Common myeloid progenitor, CD34-positive (primary cell): ENCODE measurements around the gene FAM167B.

Experiments
- CTCF ChIA-PET: fragments of 350-600 bp; sonication (Branson Sonifier 250); formaldehyde crosslinking; loops from one replicate; lab custom pipeline; 2021; ENCODE audit warnings: antibody characterized with exemption; lab: Charles Lee
- POLR2A ChIA-PET: fragments of 350-600 bp; sonication (Branson Sonifier 250); formaldehyde crosslinking; loops from one replicate; lab custom pipeline; 2021; ENCODE audit warnings: antibody characterized with exemption; lab: Charles Lee
- DNase-seq, 3 donors: peaks; one replicate each; pipeline versions ENCODE4 v3.0.0 to v3.0.0-alpha.2; 2013
- H3K27ac ChIP-seq, 2 experiments: 1 replicate in 1 of 2; 2 replicates in 1 of 2; pipeline ENCODE4 v1.7.0; 2013; ENCODE audit warnings: inconsistent platforms in 2 of 2, low read length in 2 of 2, mild to moderate bottlenecking in 2 of 2, low read depth in 1 of 2, moderate library complexity in 1 of 2; ENCODE audit not compliant: severe bottlenecking in 2 of 2, insufficient read depth in 1 of 2, poor library complexity in 1 of 2
- H3K27me3 ChIP-seq, 5 experiments: replicated peaks in 2 of 5; 1 replicate in 3 of 5; 2 replicates in 2 of 5; pipeline versions ENCODE4 v1.6.1 to v1.7.0; 2013; ENCODE audit warnings: low read length in 4 of 5, mild to moderate bottlenecking in 2 of 5, moderate library complexity in 2 of 5, inconsistent platforms in 1 of 5; ENCODE audit not compliant: insufficient read depth in 5 of 5, control insufficient read depth in 4 of 5
- H3K36me3 ChIP-seq, 4 experiments: 1 replicate in 2 of 4; 2 replicates in 2 of 4; pipeline versions ENCODE4 v1.6.1 to v1.7.0; 2013; ENCODE audit warnings: low read length in 3 of 4, control low read depth in 1 of 4, mild to moderate bottlenecking in 1 of 4; ENCODE audit not compliant: control insufficient read depth in 4 of 4, insufficient read depth in 4 of 4
- H3K4me1 ChIP-seq, 4 experiments: 1 replicate in 3 of 4; 2 replicates in 1 of 4; pipeline versions ENCODE4 v1.6.1 to v1.7.1; 2013; ENCODE audit warnings: low read length in 3 of 4, mild to moderate bottlenecking in 3 of 4, control low read depth in 1 of 4, inconsistent platforms in 1 of 4, moderate library complexity in 1 of 4; ENCODE audit not compliant: control insufficient read depth in 4 of 4, insufficient read depth in 4 of 4; ENCODE audit errors: control extremely low read depth in 1 of 4
- H3K4me3 ChIP-seq, 7 experiments: 1 replicate in 4 of 7; 2 replicates in 3 of 7; pipeline versions ENCODE4 v1.5.1 to v1.7.0; 2013; ENCODE audit warnings: mild to moderate bottlenecking in 7 of 7, low read length in 6 of 7, moderate library complexity in 6 of 7, inconsistent platforms in 2 of 7, low read depth in 2 of 7, control low read depth in 1 of 7; ENCODE audit not compliant: insufficient read depth in 4 of 7, control insufficient read depth in 1 of 7; ENCODE audit errors: extremely low read depth in 1 of 7
- H3K9me3 ChIP-seq, 5 experiments: 1 replicate in 4 of 5; 2 replicates in 1 of 5; pipeline versions ENCODE4 v1.6.1 to v1.7.1; 2013; ENCODE audit warnings: low read length in 4 of 5, mild to moderate bottlenecking in 2 of 5, inconsistent platforms in 1 of 5, low read depth in 1 of 5, moderate library complexity in 1 of 5; ENCODE audit not compliant: control insufficient read depth in 4 of 5, insufficient read depth in 2 of 5; ENCODE audit errors: control extremely low read depth in 1 of 5
- WGBS: methylation state at CpG from one replicate; pipeline ENCODE4 v1.1.5; 2013; ENCODE audit not compliant: insufficient coverage; 5-methylcytosine and 5-hydroxymethylcytosine counted together

FAM167B gene

GRCh38 chr1:32234792-32235191 lies 12.2 kb upstream of the FAM167B start:
- Histone ChIP-seq H3K36me3 (peaks cover 5 to 23% (median 13%) of the 10 kb centered on the region in 4 experiments), H3K27me3 (peaks cover 0 to 2% (median 0%) of the 10 kb centered on the region in 5 experiments), H3K4me3 (no peak overlapping the region), H3K9me3 (no peaks in the 10 kb centered on the region), H3K27ac (no peak overlapping the region), H3K4me1 (peaks cover 0 to under 1% (median under 1%) of the 10 kb centered on the region in 4 experiments)
- CTCF ChIA-PET, result interaction anchor here (0.7 to 3.9 kb wide), 4 partner anchors 12 to 26 kb away, joined by 3 to 15 read pairs (median 3); partner anchors contain the start of genes EIF3I and TMEM234
- no peak for DNase-seq
- WGBS, result 100% methylated on average over 7 of the region's 7 CpGs
- POLR2A ChIA-PET, result no interaction called here

- DNase-seq, result no peak
- H3K27ac ChIP-seq, result no peak overlapping the region
- no peak overlapping the region for H3K4me3 ChIP-seq
- ChIA-PET CTCF (interaction anchor here (1.1 to 8.2 kb wide), 5 partner anchors 10 to 67 kb away, joined by 3 to 50 read pairs (median 7); no protein-coding TSS in a partner anchor), POLR2A (no interaction called here)
- peaks cover 0 to 25% (median 18%) of the 10 kb centered on the region in 4 experiments for H3K4me1 ChIP-seq
- H3K27me3 ChIP-seq, result peaks cover 0 to 5% (median 0%) of the 10 kb centered on the region in 5 experiments
- no peaks in the 10 kb centered on the region for H3K9me3 ChIP-seq
- WGBS, result 93% methylated on average over 2 of the region's 4 CpGs
- H3K36me3 ChIP-seq, result peaks cover 0 to 3% (median 0%) of the 10 kb centered on the region in 4 experiments
These were observed 7.7 kb upstream of the FAM167B start for GRCh38 chr1:32239337-32239736.

- H3K27ac ChIP-seq, result no peak overlapping the region
- ChIA-PET CTCF (interaction anchor here (1.1 to 8.2 kb wide), 10 partner anchors 9 to 67 kb away, joined by 3 to 50 read pairs (median 4); partner anchors contain the start of gene LCK), POLR2A (interaction anchor here (1.3 kb wide), 1 partner anchor 96 kb away, joined by 5 read pairs; the partner anchor contains the start of gene MARCKSL1)
- no peaks in the 10 kb centered on the region for H3K9me3 ChIP-seq
- 98% methylated on average over 17 of the region's 20 CpGs for WGBS
- H3K4me1 ChIP-seq, result peaks cover 0 to 25% (median 18%) of the 10 kb centered on the region in 4 experiments
- H3K4me3 ChIP-seq, result peak overlapping the region in 3 of 7 experiments; percentile 68 to 79 (median 77)
- peaks cover 0 to 5% (median 0%) of the 10 kb centered on the region in 5 experiments for H3K27me3 ChIP-seq
- H3K36me3 ChIP-seq, result no peaks in the 10 kb centered on the region
- no peak for DNase-seq
These were observed 7.3 kb upstream of the FAM167B start for GRCh38 chr1:32239790-32240139.

- Histone ChIP-seq H3K4me3 (peak overlapping the region; percentile 29 to 79 (median 65)), H3K36me3 (no peaks in the 10 kb centered on the region), H3K27me3 (peaks cover 0 to 5% (median 0%) of the 10 kb centered on the region in 5 experiments), H3K9me3 (no peaks in the 10 kb centered on the region), H3K27ac (no peak overlapping the region), H3K4me1 (peaks cover 0 to 25% (median 18%) of the 10 kb centered on the region in 4 experiments)
- ChIA-PET CTCF (interaction anchor here (0.9 to 8.2 kb wide), 13 partner anchors 9 to 92 kb away, joined by 3 to 50 read pairs (median 4); partner anchors contain the start of gene LCK), POLR2A (interaction anchor here (0.7 to 2.0 kb wide), 6 partner anchors 10 to 97 kb away, joined by 3 to 6 read pairs (median 4); partner anchors contain the start of gene MARCKSL1)
- peak; percentile 49 to 62 (median 54) for DNase-seq
- WGBS, result under 1% methylated on average over 47 of the region's 62 CpGs
These were observed 6.7 kb upstream of the FAM167B start for GRCh38 chr1:32240140-32240951.

- under 1% methylated on average over 52 of the region's 55 CpGs for WGBS
- DNase-seq, result peak in 2 of 3 donors; percentile 73 to 84
- H3K4me1 ChIP-seq, result peaks cover 0 to 25% (median 19%) of the 10 kb centered on the region in 4 experiments
- peak overlapping the region in 1 of 2 experiments; percentile 49 for H3K27ac ChIP-seq
- ChIA-PET POLR2A (interaction anchor here (0.7 to 2.0 kb wide), 6 partner anchors 9 to 96 kb away, joined by 3 to 6 read pairs (median 4); partner anchors contain the start of gene MARCKSL1), CTCF (interaction anchor here (0.9 to 8.2 kb wide), 14 partner anchors 8 to 91 kb away, joined by 3 to 50 read pairs (median 4); partner anchors contain the start of gene LCK)
- no peaks in the 10 kb centered on the region for H3K36me3 ChIP-seq
- peaks cover 0 to 5% (median 0%) of the 10 kb centered on the region in 5 experiments for H3K27me3 ChIP-seq
- H3K9me3 ChIP-seq, result no peaks in the 10 kb centered on the region
- peak overlapping the region; percentile 29 to 79 (median 65) for H3K4me3 ChIP-seq
These were observed 5.8 kb upstream of the FAM167B start for GRCh38 chr1:32241001-32241763.

- Histone ChIP-seq H3K27me3 (peaks cover 0 to 5% (median 0%) of the 10 kb centered on the region in 5 experiments), H3K9me3 (no peaks in the 10 kb centered on the region), H3K4me1 (peaks cover 1 to 34% (median 28%) of the 10 kb centered on the region in 4 experiments), H3K4me3 (no peak overlapping the region), H3K36me3 (no peaks in the 10 kb centered on the region), H3K27ac (no peak overlapping the region)
- WGBS, result 23% methylated on average over 5 of the region's 7 CpGs
- POLR2A ChIA-PET, result interaction anchor here (0.6 to 2.0 kb wide), 3 partner anchors 14 to 49 kb away, joined by 3 to 5 read pairs (median 5); partner anchors contain the start of gene HDAC1
- peak in 2 of 3 donors; percentile 40 to 53 for DNase-seq
- CTCF ChIA-PET, result interaction anchor here (1.2 to 8.2 kb wide), 5 partner anchors 11 to 82 kb away, joined by 3 to 50 read pairs (median 3); no protein-coding TSS in a partner anchor
These were observed 4.6 kb upstream of the FAM167B start for GRCh38 chr1:32242341-32242851.
